Astrocyte of the spinal cord (primary cell): Measurements from ENCODE around the gene MAP7.

ENCODE experiments used
- DNase-seq: peaks from one replicate; pipeline ENCODE4 v3.0.0; 2011; ENCODE audit warnings: low read depth, low spot score
- H3K4me3 ChIP-seq: 2 replicates; pipeline ENCODE4 v1.5.1; 2011; ENCODE audit warnings: low read depth, mild to moderate bottlenecking, low read length, moderate library complexity
- CTCF ChIP-seq: IDR thresholded peaks from 2 replicates; pipeline ENCODE4 v1.5.1; 2012; ENCODE audit warnings: low read depth, mild to moderate bottlenecking, low read length, inconsistent platforms
- in situ Hi-C: cut with HindIII; loops from 2 replicates; pipeline ENCODE4 v1.10.0; 2017; ENCODE audit warnings: low sequenced_read_pairs

MAP7 gene

DNA sequence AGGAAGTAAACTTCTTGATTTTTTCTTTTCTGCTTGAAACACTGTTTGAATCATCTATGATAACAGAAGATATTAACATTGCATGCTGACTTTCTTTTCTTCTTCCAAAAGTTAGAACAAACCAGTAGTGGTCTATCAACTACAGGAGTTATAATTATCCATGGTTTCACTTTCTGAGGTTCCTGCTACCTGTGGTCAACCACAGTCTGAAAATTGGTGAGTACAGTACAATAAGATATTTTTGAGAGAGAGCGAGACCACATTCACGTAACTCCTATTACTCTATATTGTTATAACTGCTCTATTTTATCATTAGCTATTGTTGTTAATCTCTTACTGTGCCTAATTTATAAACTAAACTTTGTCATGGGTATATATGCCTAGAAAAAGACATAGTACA, 86.1 kb downstream of the MAP7 start:
- H3K4me3 ChIP-seq: no peak overlapping the region
- in situ Hi-C loops: no loop called here
- TF ChIP-seq CTCF: no peak
- DNase-seq: peak; percentile 7

DNA sequence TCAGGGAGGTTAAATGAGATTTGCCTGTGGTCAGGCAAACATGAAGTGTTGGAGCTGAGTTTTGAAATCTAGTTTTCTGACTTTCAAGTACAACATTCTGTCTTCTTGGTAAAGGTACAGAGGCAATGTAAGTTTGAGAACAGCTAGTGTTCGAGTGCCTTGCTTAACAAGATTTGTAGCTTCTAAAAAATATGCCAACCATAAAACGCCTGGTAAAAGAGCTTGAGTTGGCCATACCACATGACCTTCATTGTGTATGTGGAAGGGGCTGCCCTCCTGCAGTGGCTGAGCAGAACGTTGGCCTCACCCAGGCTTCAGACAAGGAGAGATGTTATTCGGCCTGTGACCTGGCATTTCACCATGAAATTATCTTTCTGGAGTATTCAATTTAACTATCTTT, 86.5 kb downstream of the MAP7 start:
- DNase-seq: no peak
- no peak for TF ChIP-seq CTCF
- in situ Hi-C loops: no loop called here
- H3K4me3 ChIP-seq: no peak overlapping the region

DNA sequence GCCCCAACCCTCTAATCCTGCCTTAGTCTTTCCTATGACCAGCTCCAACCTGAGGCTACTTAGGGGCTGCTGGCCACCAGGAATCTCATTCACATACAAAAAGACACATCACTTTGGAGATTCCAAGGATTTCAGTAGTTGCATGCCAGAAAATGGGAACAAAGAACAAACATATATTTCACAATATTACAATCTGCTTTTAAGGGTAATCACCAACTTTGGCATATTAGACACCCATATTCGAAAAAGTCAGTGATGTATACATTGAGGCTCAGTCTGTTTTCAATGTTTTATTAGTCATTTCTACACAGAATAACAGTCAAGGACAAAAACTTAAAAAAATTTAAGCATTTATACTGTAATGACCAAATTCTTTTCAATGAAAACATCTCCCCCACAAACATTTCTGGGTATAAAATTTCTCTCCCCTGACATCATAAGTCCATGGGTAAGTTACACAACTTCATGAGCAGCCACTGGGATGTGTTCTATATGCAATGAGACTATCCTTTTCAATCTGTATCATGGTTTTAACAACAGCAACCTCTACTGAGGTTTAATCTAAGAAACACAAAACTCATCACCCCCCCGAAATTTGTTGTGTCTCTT, 103.5 kb downstream of the MAP7 start:
- no peak for DNase-seq
- in situ Hi-C loops: no loop called here
- no peak overlapping the region for H3K4me3 ChIP-seq
- TF ChIP-seq CTCF: no peak

DNA sequence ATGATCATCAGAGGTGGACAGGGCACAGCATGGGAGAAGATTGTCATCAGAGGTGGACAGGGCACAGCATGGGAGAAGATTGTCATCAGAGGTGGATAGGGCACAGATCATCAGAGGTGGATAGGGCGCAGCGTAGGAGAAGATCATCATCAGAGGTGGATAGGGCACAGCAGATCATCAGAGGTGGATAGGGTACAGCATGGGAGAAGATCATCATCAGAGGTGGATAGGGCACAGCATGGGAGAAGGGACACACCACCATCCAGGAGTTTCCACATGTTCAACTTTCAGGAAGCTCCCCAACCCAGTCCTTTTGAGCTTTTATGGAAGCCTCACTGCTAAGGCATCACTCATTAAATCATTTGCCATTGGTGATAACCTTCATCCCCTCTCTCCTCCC, 104.1 kb downstream of the MAP7 start:
- in situ Hi-C loops: no loop called here
- no peak for TF ChIP-seq CTCF
- DNase-seq: no peak
- H3K4me3 ChIP-seq: no peak overlapping the region

GRCh38 chr6:136445063-136445462, 105.2 kb downstream of the MAP7 start:
- in situ Hi-C loops: no loop called here
- no peak overlapping the region for H3K4me3 ChIP-seq
- TF ChIP-seq CTCF: no peak
- no peak for DNase-seq

- in situ Hi-C loops: no loop called here
- no peak for TF ChIP-seq CTCF
- no peak overlapping the region for H3K4me3 ChIP-seq
- no peak for DNase-seq
These were observed 110.0 kb downstream of the MAP7 start for GRCh38 chr6:136440203-136440602.
